Measurements from ENCODE around the gene LRIG2. TPM values are rescaled to one million over a fixed set of nuclear protein-coding genes. Genes with fewer than 3 reads are reported as not detected.
A peak's percentile ranks its signal among the peaks of the same experiment; 100 is the strongest.
"Not testable (repeated sequence)": the region's sequence is repeated elsewhere in the genome, so short reads cannot be mapped to it uniquely, and the experiment has no call there.

LRIG2 gene, protein sequence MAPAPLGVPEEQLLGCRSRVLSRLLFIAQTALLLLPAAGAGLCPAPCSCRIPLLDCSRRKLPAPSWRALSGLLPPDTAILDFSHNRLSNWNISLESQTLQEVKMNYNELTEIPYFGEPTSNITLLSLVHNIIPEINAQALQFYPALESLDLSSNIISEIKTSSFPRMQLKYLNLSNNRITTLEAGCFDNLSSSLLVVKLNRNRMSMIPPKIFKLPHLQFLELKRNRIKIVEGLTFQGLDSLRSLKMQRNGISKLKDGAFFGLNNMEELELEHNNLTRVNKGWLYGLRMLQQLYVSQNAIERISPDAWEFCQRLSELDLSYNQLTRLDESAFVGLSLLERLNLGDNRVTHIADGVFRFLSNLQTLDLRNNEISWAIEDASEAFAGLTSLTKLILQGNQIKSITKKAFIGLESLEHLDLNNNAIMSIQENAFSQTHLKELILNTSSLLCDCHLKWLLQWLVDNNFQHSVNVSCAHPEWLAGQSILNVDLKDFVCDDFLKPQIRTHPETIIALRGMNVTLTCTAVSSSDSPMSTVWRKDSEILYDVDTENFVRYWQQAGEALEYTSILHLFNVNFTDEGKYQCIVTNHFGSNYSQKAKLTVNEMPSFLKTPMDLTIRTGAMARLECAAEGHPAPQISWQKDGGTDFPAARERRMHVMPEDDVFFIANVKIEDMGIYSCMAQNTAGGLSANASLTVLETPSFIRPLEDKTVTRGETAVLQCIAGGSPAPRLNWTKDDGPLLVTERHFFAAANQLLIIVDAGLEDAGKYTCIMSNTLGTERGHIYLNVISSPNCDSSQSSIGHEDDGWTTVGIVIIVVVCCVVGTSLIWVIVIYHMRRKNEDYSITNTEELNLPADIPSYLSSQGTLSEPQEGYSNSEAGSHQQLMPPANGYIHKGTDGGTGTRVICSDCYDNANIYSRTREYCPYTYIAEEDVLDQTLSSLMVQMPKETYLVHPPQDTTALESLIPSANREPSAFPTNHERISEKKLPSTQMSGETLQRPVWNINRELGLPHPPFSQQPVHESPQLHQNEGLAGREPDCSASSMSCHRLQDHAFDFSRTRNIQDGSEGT
- total RNA-seq: 10 to 100 TPM; 15.1 to 24.7 TPM
- polyA plus RNA-seq: 1 to 10 TPM; 1.8 to 3.6 TPM
- long read RNA-seq, donor 1, partial matches to known transcripts: 2 of 5 reads
- long read RNA-seq, donor 1, other reads (novel, unspliced or antisense): 3 of 5 reads
- long read RNA-seq, donor 2, partial matches to known transcripts: 2 of 6 reads
- long read RNA-seq, donor 2, other reads (novel, unspliced or antisense): 4 of 6 reads

DNA sequence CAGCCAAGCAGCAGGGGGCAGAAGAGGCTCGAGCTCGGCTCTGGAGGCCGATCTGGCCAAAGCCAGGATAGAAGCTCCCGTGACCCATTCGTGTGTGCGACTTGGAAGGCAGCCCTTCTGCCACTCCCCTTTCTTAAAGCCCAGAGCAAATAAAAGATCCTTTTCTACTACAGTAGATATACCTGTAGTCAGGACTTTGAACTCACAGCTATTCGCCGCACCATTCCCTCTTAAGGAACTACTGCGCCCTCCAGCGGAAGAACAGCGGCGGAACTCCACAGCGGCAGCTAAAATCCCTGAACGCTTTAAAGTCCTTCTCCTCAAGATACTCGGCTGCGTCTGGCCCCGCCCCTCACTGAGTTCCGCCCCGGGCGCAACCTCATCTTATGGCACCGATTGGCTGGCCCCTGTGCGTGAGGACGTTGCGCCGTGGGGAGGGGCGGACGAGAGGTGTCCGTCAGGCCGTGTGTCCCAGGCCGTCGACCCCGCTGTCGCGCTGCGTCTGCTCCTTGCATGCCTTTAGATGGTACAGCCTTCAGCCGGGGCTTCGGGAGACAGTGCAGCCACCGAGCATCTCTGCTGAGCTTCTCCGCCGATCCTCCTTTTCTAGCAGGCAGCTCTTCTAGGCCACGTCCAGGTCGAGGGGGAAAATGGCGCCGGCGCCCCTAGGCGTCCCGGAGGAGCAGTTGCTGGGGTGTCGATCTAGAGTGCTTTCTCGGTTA is at the start of gene LRIG2:
TSS of gene LRIG2 (plus strand) at position 442 of the 722 bp plus-strand sequence. CDS start at position 651, 209 bp downstream.
- peak; percentile 99 for DNase-seq
- no peaks in the 10 kb centered on the region for H3K36me3 ChIP-seq (ENCODE audit: control insufficient read depth in 1 of 2, insufficient read depth in 2 of 2, low read length in 1 of 2)
- peak; percentile 100 for ATAC-seq (ENCODE audit: low FRiP score)

DNA sequence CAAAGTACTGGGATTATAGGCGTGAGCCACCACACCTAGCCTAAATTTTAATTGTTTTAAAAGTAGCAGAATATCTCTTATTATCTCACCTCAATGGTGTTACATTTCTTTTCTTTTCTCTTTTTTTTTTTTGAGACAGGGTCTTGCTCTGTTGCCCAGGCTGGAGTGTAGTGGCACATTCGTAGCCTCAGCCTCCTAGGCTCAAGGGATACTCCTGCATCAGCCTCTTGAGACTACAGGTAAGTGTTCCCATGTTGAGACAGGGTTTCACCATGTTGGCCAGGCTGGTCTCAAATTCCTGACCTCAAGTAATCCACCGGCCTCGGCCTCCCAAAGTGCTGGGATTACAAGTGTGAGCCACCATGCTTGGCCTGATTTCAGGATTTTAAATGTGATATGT is 49.7 kb upstream of the LRIG2 start:
- H3K9me3 ChIP-seq (ENCODE audit: control insufficient read depth, low read length); intact Hi-C loops (cut with DNase I); H3K36me3 ChIP-seq (ENCODE audit: control insufficient read depth in 1 of 2, insufficient read depth in 2 of 2, low read length in 1 of 2); H3K27me3 ChIP-seq (ENCODE audit: control insufficient read depth in 1 of 2, insufficient read depth in 2 of 2, low read length in 1 of 2); H3K4me1 ChIP-seq (ENCODE audit: control insufficient read depth in 1 of 2, insufficient read depth in 2 of 2, low read length in 2 of 2); H3K27ac ChIP-seq (ENCODE audit: low read depth in 1 of 2, low read length in 2 of 2); ATAC-seq (ENCODE audit: low FRiP score); DNase-seq; H3K4me3 ChIP-seq (ENCODE audit: low read length in 2 of 2): not testable (repeated sequence)
- 96 to 98% methylated on average over 4 of the region's 4 CpGs for WGBS, 2 donors

More for the DNA sequence above, at the start of gene LRIG2:
- H3K9me3 ChIP-seq (ENCODE audit: control insufficient read depth, low read length): no peaks in the 10 kb centered on the region
- WGBS, 2 donors: 0% methylated on average over 48 to 49 of the region's 49 CpGs
- H3K4me3 ChIP-seq (ENCODE audit: low read length in 2 of 2): peak within 1 kb of the TSS; percentile 82 to 83
- intact Hi-C loops (cut with DNase I): loop anchor here (5.0 to 10.0 kb wide), 2 partner anchors 356 to 358 kb away; partner anchors contain the start of gene PPM1J (in 2 of the 2)
- H3K27ac ChIP-seq (ENCODE audit: low read depth in 1 of 2, low read length in 2 of 2): peak within 1 kb of the TSS in 1 of 2 donors; percentile 39
- no peaks in the 10 kb centered on the region for H3K27me3 ChIP-seq (ENCODE audit: control insufficient read depth in 1 of 2, insufficient read depth in 2 of 2, low read length in 1 of 2)
- no peaks in the 10 kb centered on the region for H3K4me1 ChIP-seq (ENCODE audit: control insufficient read depth in 1 of 2, insufficient read depth in 2 of 2, low read length in 2 of 2)

DNA sequence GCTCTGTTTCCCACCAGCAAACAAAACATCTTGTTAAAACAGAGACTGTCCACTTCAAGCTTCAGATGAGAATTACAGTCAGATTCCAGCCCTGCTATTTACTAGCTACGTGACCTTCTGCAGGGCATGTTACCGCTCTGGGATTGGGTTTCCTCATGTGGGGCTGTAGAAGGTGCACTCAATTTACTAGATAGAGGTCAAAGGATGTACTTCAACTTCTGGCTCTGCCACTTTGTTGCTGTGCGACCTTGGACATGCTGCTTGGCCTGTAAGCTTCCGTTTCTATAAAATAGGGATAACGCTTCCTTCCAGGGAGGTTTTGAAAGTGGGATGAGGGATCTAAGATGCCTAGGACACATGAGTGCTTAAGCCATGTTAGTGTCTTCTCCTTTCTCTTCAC is 46.0 kb upstream of the LRIG2 start:
- no peaks in the 10 kb centered on the region for H3K4me1 ChIP-seq (ENCODE audit: control insufficient read depth in 1 of 2, insufficient read depth in 2 of 2, low read length in 2 of 2)
- DNase-seq: no peak
- intact Hi-C loops (cut with DNase I): no loop called here
- WGBS, 2 donors: 76 to 82% methylated on average over 5 of the region's 5 CpGs
- H3K36me3 ChIP-seq (ENCODE audit: control insufficient read depth in 1 of 2, insufficient read depth in 2 of 2, low read length in 1 of 2): no peaks in the 10 kb centered on the region
- H3K4me3 ChIP-seq (ENCODE audit: low read length in 2 of 2): no peak overlapping the region
- no peaks in the 10 kb centered on the region for H3K9me3 ChIP-seq (ENCODE audit: control insufficient read depth, low read length)
- no peak overlapping the region for H3K27ac ChIP-seq (ENCODE audit: low read depth in 1 of 2, low read length in 2 of 2)
- no peak for ATAC-seq (ENCODE audit: low FRiP score)
- no peaks in the 10 kb centered on the region for H3K27me3 ChIP-seq (ENCODE audit: control insufficient read depth in 1 of 2, insufficient read depth in 2 of 2, low read length in 1 of 2)

DNA sequence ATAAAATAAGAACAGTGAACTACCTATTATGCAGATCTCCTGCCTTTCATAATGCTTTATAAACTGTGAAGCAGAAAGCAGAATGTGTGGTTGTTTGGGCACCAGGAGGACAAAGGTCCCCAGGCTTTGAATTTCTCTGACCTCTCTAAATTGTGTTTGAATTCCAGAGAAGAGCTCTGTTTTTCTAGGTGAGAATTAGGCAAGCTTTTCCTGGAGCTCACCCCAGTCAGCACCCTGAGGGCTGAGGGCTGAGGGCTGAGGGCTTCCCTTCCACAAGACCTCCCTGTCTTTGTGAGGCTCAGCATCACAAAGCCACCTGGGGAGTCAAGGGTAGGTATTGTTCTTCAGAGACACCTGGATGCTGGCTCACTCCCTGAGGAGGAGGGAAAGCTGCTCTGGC is 45.5 kb upstream of the LRIG2 start:
- no peak for DNase-seq
- no peaks in the 10 kb centered on the region for H3K27me3 ChIP-seq (ENCODE audit: control insufficient read depth in 1 of 2, insufficient read depth in 2 of 2, low read length in 1 of 2)
- no peaks in the 10 kb centered on the region for H3K36me3 ChIP-seq (ENCODE audit: control insufficient read depth in 1 of 2, insufficient read depth in 2 of 2, low read length in 1 of 2)
- H3K27ac ChIP-seq (ENCODE audit: low read depth in 1 of 2, low read length in 2 of 2): no peak overlapping the region
- no peaks in the 10 kb centered on the region for H3K4me1 ChIP-seq (ENCODE audit: control insufficient read depth in 1 of 2, insufficient read depth in 2 of 2, low read length in 2 of 2)
- no peak for ATAC-seq (ENCODE audit: low FRiP score)
- intact Hi-C loops (cut with DNase I): no loop called here
- H3K9me3 ChIP-seq (ENCODE audit: control insufficient read depth, low read length): no peaks in the 10 kb centered on the region
- no peak overlapping the region for H3K4me3 ChIP-seq (ENCODE audit: low read length in 2 of 2)

DNA sequence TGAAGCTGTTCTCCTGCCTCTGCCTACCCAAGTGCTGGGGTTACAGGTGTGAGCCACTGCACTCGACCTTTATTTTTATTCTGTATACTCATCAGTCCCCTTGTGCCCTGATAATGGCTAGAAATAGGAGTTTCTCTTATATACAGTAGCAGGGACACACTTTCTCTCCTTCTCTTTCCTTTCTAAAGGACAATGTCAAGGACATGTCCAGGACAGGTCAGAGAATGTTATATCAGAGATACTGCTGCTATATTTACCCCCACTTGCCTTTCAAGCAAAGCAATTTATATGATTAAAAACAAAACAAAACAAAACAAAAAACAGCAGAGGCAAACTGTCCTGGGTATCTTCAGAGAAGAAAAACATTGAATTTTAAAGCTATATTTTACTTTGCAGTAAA is 43.2 kb upstream of the LRIG2 start:
- DNase-seq: no peak
- 43 to 56% methylated on average over 1 of the region's 1 CpG for WGBS, 2 donors
- ATAC-seq (ENCODE audit: low FRiP score): no peak
- Histone ChIP-seq H3K4me3 (ENCODE audit: low read length in 2 of 2) (no peak overlapping the region), H3K27me3 (ENCODE audit: control insufficient read depth in 1 of 2, insufficient read depth in 2 of 2, low read length in 1 of 2) (no peaks in the 10 kb centered on the region), H3K27ac (ENCODE audit: low read depth in 1 of 2, low read length in 2 of 2) (no peak overlapping the region), H3K9me3 (ENCODE audit: control insufficient read depth, low read length) (no peaks in the 10 kb centered on the region), H3K36me3 (ENCODE audit: control insufficient read depth in 1 of 2, insufficient read depth in 2 of 2, low read length in 1 of 2) (no peaks in the 10 kb centered on the region), H3K4me1 (ENCODE audit: control insufficient read depth in 1 of 2, insufficient read depth in 2 of 2, low read length in 2 of 2) (no peaks in the 10 kb centered on the region)
- intact Hi-C loops (cut with DNase I): no loop called here

DNA sequence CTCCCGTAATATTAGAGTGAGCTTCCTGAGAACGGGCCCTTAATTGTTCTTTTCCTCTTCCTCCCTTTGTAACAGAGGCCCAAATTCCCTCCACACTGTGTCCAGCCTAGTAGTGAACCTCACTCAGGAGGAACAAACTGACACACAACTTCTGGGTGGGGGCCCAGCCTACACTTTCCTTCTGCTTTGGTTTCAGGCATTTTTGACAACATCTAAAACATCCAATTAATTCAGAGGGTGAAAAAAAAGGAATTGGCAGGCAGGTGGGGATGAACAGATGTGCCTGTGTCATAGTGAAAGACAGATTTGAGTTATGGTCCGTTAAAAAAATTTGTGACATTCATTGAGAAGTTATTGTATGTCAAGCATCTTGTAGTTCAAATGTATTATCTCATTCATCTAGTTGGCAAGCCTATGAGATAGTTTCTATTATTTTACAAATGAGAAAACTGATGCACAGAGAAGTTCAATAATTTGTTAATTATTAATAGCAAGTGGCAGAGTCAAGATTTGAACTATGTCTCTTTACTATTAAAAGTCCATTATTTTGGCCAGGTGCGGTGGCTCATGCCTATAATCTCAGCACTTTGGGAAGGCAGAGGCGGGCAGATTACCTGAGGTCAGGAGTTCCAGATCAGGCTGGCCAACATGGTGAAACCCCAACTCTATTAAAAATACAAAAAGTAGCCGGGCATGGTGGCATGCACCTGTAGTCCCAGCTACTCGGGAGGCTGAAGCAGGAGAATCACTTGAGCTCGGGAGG is 41.6 kb upstream of the LRIG2 start:
- DNase-seq: no peak
- no peak overlapping the region for H3K27ac ChIP-seq (ENCODE audit: low read depth in 1 of 2, low read length in 2 of 2)
- intact Hi-C loops (cut with DNase I): no loop called here
- 85 to 89% methylated on average over 8 of the region's 8 CpGs for WGBS, 2 donors
- H3K9me3 ChIP-seq (ENCODE audit: control insufficient read depth, low read length): no peaks in the 10 kb centered on the region
- H3K4me1 ChIP-seq (ENCODE audit: control insufficient read depth in 1 of 2, insufficient read depth in 2 of 2, low read length in 2 of 2): no peaks in the 10 kb centered on the region
- no peak for ATAC-seq (ENCODE audit: low FRiP score)
- H3K4me3 ChIP-seq (ENCODE audit: low read length in 2 of 2): no peak overlapping the region
- no peaks in the 10 kb centered on the region for H3K36me3 ChIP-seq (ENCODE audit: control insufficient read depth in 1 of 2, insufficient read depth in 2 of 2, low read length in 1 of 2)
- H3K27me3 ChIP-seq (ENCODE audit: control insufficient read depth in 1 of 2, insufficient read depth in 2 of 2, low read length in 1 of 2): no peaks in the 10 kb centered on the region

DNA sequence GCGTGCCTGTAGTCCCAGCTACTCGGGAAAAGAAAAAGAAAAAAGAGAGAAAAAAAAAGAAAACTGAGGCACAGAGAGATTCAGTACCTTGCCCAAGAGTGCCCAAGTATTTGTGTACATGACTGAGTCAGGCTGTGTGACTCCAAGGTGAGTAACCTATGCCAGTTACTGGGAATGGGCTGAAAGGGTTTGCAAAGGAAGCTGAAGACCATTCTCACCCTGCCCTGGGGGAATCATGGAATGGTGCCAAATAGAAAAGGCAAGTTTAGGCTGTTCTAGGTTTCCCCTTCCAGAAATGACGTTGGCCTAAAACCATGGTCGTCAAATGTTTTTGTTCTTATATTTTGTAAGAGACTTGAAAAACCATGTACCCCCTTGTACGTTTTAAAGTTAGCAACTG is 37.9 kb upstream of the LRIG2 start:
- no peak for DNase-seq
- intact Hi-C loops (cut with DNase I): no loop called here

More for the DNA sequence above, 37.9 kb upstream of the LRIG2 start:
- ATAC-seq (ENCODE audit: low FRiP score): no peak
- Histone ChIP-seq H3K9me3 (ENCODE audit: control insufficient read depth, low read length) (no peaks in the 10 kb centered on the region), H3K36me3 (ENCODE audit: control insufficient read depth in 1 of 2, insufficient read depth in 2 of 2, low read length in 1 of 2) (no peaks in the 10 kb centered on the region), H3K27ac (ENCODE audit: low read depth in 1 of 2, low read length in 2 of 2) (no peak overlapping the region), H3K27me3 (ENCODE audit: control insufficient read depth in 1 of 2, insufficient read depth in 2 of 2, low read length in 1 of 2) (no peaks in the 10 kb centered on the region), H3K4me3 (ENCODE audit: low read length in 2 of 2) (no peak overlapping the region), H3K4me1 (ENCODE audit: control insufficient read depth in 1 of 2, insufficient read depth in 2 of 2, low read length in 2 of 2) (no peaks in the 10 kb centered on the region)
- WGBS, 2 donors: 69% methylated on average over 5 of the region's 5 CpGs

Measured in aorta (tissue), 5 donors.